GM12878 (cell line): ENCODE measurements around the gene SKIDA1. TPM values are rescaled to one million over a fixed set of nuclear protein-coding genes. Genes with fewer than 3 reads are reported as not detected.
A peak's percentile ranks its signal among the peaks of the same experiment; 100 is the strongest.

ENCODE experiments used
- ATAC-seq: fragments of 200-7000 bp; cut with Tn5 transposase; 3 replicates; pipeline ENCODE4 v1.9.1; 2020; ENCODE audit warnings: mild to moderate bottlenecking, moderate library complexity
- BruUV-seq: library from RNA; stranded (reverse); fragments of 400-500 nt; replicated peaks from 2 replicates; lab custom pipeline; 2021; lab: Mats Ljungman, UMichigan
- CTCF ChIA-PET: fragments of 300-600 bp; sonication (Branson Sonifier 250); formaldehyde crosslinking; extraction: SDS; loops from one replicate; lab custom pipeline; 2021; ENCODE audit warnings: inconsistent platforms; lab: Yijun Ruan, JAX
- POLR2A ChIA-PET: fragments of 350-600 bp; formaldehyde crosslinking; extraction: SDS; loops from one replicate; lab custom pipeline; 2021; ENCODE audit warnings: inconsistent platforms; lab: Charles Lee
- RAD21 ChIA-PET: fragments of 300-600 bp; sonication (Branson Sonifier 250); formaldehyde crosslinking; loops from one replicate; lab custom pipeline; 2023; ENCODE audit warnings: antibody characterized with exemption; ENCODE audit not compliant: unreplicated experiment; lab: Charles Lee
- SMC1A ChIA-PET: fragments of 300-600 bp; sonication (Branson Sonifier 250); formaldehyde crosslinking; loops from one replicate; lab custom pipeline; 2023; ENCODE audit not compliant: unreplicated experiment, uncharacterized antibody; lab: Charles Lee
- DNase-seq: peaks from one replicate; pipeline ENCODE4 v3.0.0-alpha.2; 2011; ENCODE audit warnings: low read depth, low spot score
- FAIRE-seq: peaks from 3 replicates; lab custom pipeline; 2011; peaks lifted over from hg19 to GRCh38; lab: Jason Lieb, UNC
- H2AFZ ChIP-seq: 2 replicates; pipeline ENCODE4 v1.6.0; 2011; ENCODE audit warnings: low read depth, low read length, control low read depth; ENCODE audit not compliant: control insufficient read depth
- H3K27ac ChIP-seq: 2 replicates; pipeline ENCODE4 v1.5.1; 2011; ENCODE audit warnings: control low read depth; ENCODE audit not compliant: control insufficient read depth, insufficient read depth
- H3K27me3 ChIP-seq, 2 experiments: replicated peaks in 1 of 2; 2 replicates each; pipeline versions ENCODE4 v1.6.0 to v1.6.1; 2011; ENCODE audit warnings: low read length in 1 of 2; ENCODE audit not compliant: control insufficient read depth in 2 of 2, insufficient read depth in 2 of 2
- H3K36me3 ChIP-seq, 2 experiments: 2 replicates each; pipeline ENCODE4 v1.5.1; 2011; ENCODE audit warnings: low read length in 1 of 2; ENCODE audit not compliant: control insufficient read depth in 2 of 2, insufficient read depth in 2 of 2
- H3K4me1 ChIP-seq: 2 replicates; pipeline ENCODE4 v1.6.1; 2011; ENCODE audit warnings: mild to moderate bottlenecking, low read length, moderate library complexity, mixed read lengths; ENCODE audit not compliant: control insufficient read depth, insufficient read depth
- H3K4me2 ChIP-seq: 2 replicates; pipeline ENCODE4 v1.6.0; 2011; ENCODE audit warnings: control low read depth; ENCODE audit not compliant: control insufficient read depth, insufficient read depth
- H3K4me3 ChIP-seq: fragments of 200-600 bp; sonication (generic); 2 replicates; pipeline ENCODE4 v1.5.1; 2016
- H3K79me2 ChIP-seq: 2 replicates; pipeline ENCODE4 v1.6.0; 2011; ENCODE audit warnings: low read length; ENCODE audit not compliant: control insufficient read depth, insufficient read depth
- H3K9ac ChIP-seq: 2 replicates; pipeline ENCODE4 v1.8.0; 2011; ENCODE audit warnings: low read length, control low read depth, mixed read lengths; ENCODE audit not compliant: control insufficient read depth, insufficient read depth
- H3K9me3 ChIP-seq: replicated peaks from 3 replicates; pipeline ENCODE4 v1.5.1; 2011; ENCODE audit warnings: mild to moderate bottlenecking, low read length; ENCODE audit not compliant: control insufficient read depth, insufficient read depth
- H4K20me1 ChIP-seq: 2 replicates; pipeline ENCODE4 v1.6.0; 2011; ENCODE audit not compliant: control insufficient read depth, insufficient read depth
- BHLHE40 ChIP-seq, 2 experiments: fragments of 450-650 bp in 1 of 2; IDR thresholded peaks; 2 replicates each; pipeline ENCODE4 v1.6.1; 2011 to 2017; ENCODE audit warnings: low read depth in 2 of 2, borderline replicate concordance in 1 of 2, improper control_type of control experiment in 1 of 2, low read length in 1 of 2, mild to moderate bottlenecking in 1 of 2
- CHD2 ChIP-seq: IDR thresholded peaks from 2 replicates; pipeline ENCODE4 v1.6.1; 2011; ENCODE audit warnings: low read depth, low read length, improper control_type of control experiment, borderline replicate concordance
- EZH2 ChIP-seq: IDR thresholded peaks from 2 replicates; pipeline ENCODE4 v1.6.1; 2012; ENCODE audit warnings: low read depth, mild to moderate bottlenecking, control low read depth, inconsistent platforms, low read length, borderline replicate concordance; ENCODE audit not compliant: control insufficient read depth
- KDM1A ChIP-seq: fragments of 200-600 bp; sonication (generic); IDR thresholded peaks from 2 replicates; pipeline ENCODE4 v1.6.1; 2016; ENCODE audit warnings: borderline replicate concordance
- MXI1 ChIP-seq: fragments of 150-350 bp; IDR thresholded peaks from 2 replicates; pipeline ENCODE4 v1.6.1; 2011; ENCODE audit warnings: low read depth, mild to moderate bottlenecking, inconsistent platforms, low read length, improper control_type of control experiment
- NKRF ChIP-seq: fragments of 450-650 bp; conservative IDR thresholded peaks from 2 replicates; pipeline ENCODE4 v1.6.1; 2017; ENCODE audit warnings: mild to moderate bottlenecking, moderate library complexity
- PAX5 ChIP-seq: IDR thresholded peaks from 2 replicates; pipeline ENCODE4 v1.6.1; 2011; ENCODE audit warnings: low read depth, low read length, borderline replicate concordance
- RAD51 ChIP-seq: fragments of 450-650 bp; IDR thresholded peaks from 2 replicates; pipeline ENCODE4 v1.6.1; 2016; ENCODE audit warnings: moderate library complexity, mild to moderate bottlenecking, inconsistent platforms
- RCOR1 ChIP-seq: conservative IDR thresholded peaks from 2 replicates; pipeline ENCODE4 v1.6.1; 2012; ENCODE audit warnings: low read depth, low read length, improper control_type of control experiment
- REST ChIP-seq: IDR thresholded peaks from 2 replicates; pipeline ENCODE4 v1.6.1; 2012; ENCODE audit warnings: mild to moderate bottlenecking, low read depth, low read length
- SMAD5 ChIP-seq: IDR thresholded peaks from 2 replicates; pipeline ENCODE4 v1.6.1; 2016; ENCODE audit warnings: antibody characterized with exemption, low read depth
- WRNIP1 ChIP-seq: IDR thresholded peaks from 2 replicates; pipeline ENCODE4 v1.6.1; 2011; ENCODE audit warnings: low read depth, low read length, improper control_type of control experiment, borderline replicate concordance
- ZNF24 ChIP-seq: fragments of 450-650 bp; IDR thresholded peaks from 2 replicates; pipeline ENCODE4 v1.6.1; 2017; ENCODE audit warnings: antibody characterized with exemption, mild to moderate bottlenecking
- WGBS: methylation state at CpG from one replicate; pipeline ENCODE4 v1.1.6; 2016; ENCODE audit warnings: low lambda C conversion rate; ENCODE audit not compliant: insufficient replicate concordance, insufficient coverage; ENCODE audit errors: missing lambda C conversion rate; 5-methylcytosine and 5-hydroxymethylcytosine counted together
- in situ Hi-C: fragments of 300-500 bp; cut with MboI; formaldehyde crosslinking; loops from 9 replicates; pipeline ENCODE4 v1.14.3; 2018; ENCODE audit warnings: mixed read lengths
- intact Hi-C: fragments of 100-400 bp; cut with micrococcal nuclease; formaldehyde crosslinking; loops from one replicate; pipeline ENCODE4 v1.14.2; 2022; ENCODE audit not compliant: unreplicated experiment
- polyA plus RNA-seq, 11 experiments: library from polyadenylated mRNA; depleted of rRNA in 4 of 11; unstranded in 6 of 11; stranded (reverse) in 5 of 11; fragments of >200 nt; fragmentation: Nextera tagmentation in 4 of 11; fragmentation: Illumina TruSeq in 1 of 11; extraction: Ambion mirVana in 4 of 11; extraction: Trizol in 1 of 11; gene quantifications; 1 replicate in 1 of 11; 2 replicates in 10 of 11; pipeline versions ENCODE4 v1.2.1 to v1.2.3, GENCODE V29; 2011 to 2016; ENCODE audit warnings: inconsistent platforms in 2 of 11, missing spikeins in 2 of 11, low read depth in 1 of 11
- total RNA-seq, 4 experiments: library from RNA; depleted of rRNA in 3 of 4; stranded (reverse); fragments of >200 nt in 3 of 4; fragmentation: Illumina TruSeq in 1 of 4; extraction: Trizol in 1 of 4; gene quantifications; 2 replicates each; pipeline versions ENCODE4 v1.2.1 to v1.2.3, GENCODE V29; 2013 to 2021
- TF ChIP-seq, protein P1 (sequence below): fragments of 450-650 bp; IDR thresholded peaks from 2 replicates; pipeline ENCODE4 v1.6.1; 2017; ENCODE audit warnings: mild to moderate bottlenecking, low read depth, inconsistent platforms; ENCODE audit not compliant: poor library complexity, severe bottlenecking

Gene SKIDA1
- total and polyA plus RNA-seq, 10 of the 15 experiments (the other 5 are each of a cell fraction or from before 2014, with no cell fraction given): 0.05 to 0.90 (median 0.28) TPM

DNA sequence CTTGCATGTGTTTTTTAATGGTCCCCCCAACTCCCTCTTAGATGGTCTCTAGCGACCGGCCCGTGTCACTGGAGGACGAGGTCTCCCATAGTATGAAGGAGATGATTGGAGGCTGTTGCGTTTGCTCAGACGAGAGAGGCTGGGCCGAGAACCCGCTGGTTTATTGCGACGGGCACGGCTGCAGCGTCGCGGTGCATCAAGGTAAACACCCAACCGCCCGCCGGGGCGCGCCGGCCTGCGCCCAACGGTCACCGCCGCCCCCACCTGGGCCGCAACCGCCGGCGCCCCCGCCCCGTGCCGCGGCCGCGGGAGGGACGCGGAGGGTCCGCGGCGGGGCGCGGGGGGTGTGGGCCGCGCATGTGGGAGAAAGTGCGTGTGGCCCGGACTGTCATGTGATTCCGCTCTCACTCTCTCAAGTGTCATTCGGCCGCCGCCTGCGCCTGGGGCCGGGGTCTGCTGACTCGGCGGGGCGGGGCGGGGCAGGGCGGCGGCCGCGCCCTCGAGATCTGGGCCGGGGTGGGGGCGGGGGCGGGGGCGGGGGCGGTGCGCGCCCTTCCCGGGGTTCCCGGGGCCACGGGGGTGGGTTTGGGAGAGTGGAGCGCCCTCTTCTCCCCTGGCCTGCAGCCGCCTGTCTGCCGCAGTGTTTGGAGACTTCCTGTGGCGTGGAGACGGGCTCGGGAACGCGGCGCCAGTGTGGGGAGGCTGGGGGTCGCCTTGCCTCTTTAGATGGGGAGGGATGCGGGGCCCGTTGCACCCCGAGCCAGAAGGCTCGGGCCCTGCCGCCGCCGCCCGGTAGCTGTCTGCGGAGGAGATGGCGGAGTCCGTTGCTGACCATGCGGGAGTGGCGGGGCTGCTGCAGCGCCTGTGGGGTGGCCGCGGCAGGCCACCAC is 9.4 kb upstream of the SKIDA1 start:
- Histone ChIP-seq H3K4me3 (peak overlapping the region; percentile 88), H3K9me3 (no peaks in the 10 kb centered on the region), H3K27ac (peak overlapping the region; percentile 27), H3K79me2 (peaks cover 26% of the 10 kb centered on the region), H3K36me3 (peaks cover 0 to 6% of the 10 kb centered on the region in 2 experiments; a peak in 2 of 4 replicates), H4K20me1 (no peaks in the 10 kb centered on the region), H2AFZ (no peak overlapping the region), H3K4me2 (peak overlapping the region; percentile 80), H3K9ac (peak overlapping the region; percentile 56; the same call in 1 of the 2 replicates), H3K27me3 (no peaks in the 10 kb centered on the region), H3K4me1 (no peaks in the 10 kb centered on the region; the same call in 1 of the 2 replicates)
- BruUV-seq: TSS peak; percentile 52
- intact Hi-C loops (no loop called here), in situ Hi-C loops (no loop called here)
- SMC1A ChIA-PET: interaction anchor here (0.6 kb wide), 1 partner anchor 34 kb away, joined by 3 read pairs; no protein-coding TSS in a partner anchor
- CTCF ChIA-PET: no interaction called here
- FAIRE-seq: no peak
- RAD21 ChIA-PET: no interaction called here
- peak; percentile 49 for ATAC-seq
- WGBS: 2% methylated on average over 55 of the region's 96 CpGs
- no peak for DNase-seq
- POLR2A ChIA-PET: interaction anchor here (1.0 kb wide), 1 partner anchor 15 kb away, joined by 3 read pairs; no protein-coding TSS in a partner anchor
- TF ChIP-seq REST (no peak), RAD51 (no peak), SMAD5 (no peak), EZH2 (no peak), CHD2 (no peak), ZNF24 (no peak), PAX5 (0 out of 2 replicates have a peak, but pooled peaks have one; percentile 5), NKRF (peak; percentile 37; the same call in 1 of the 2 replicates), RCOR1 (no peak), MXI1 (peak; percentile 73; the same call in 1 of the 2 replicates), BHLHE40 (IDR thresholded peaks at IDR 0.05; ENCODE audit: borderline replicate concordance in 1 of 2, low read depth in 2 of 2, low read length in 1 of 2) (peak; percentile 27 to 62; a peak in 3 of 4 replicates), WRNIP1 (no peak), KDM1A (no peak)
- TF ChIP-seq, protein P1, sequence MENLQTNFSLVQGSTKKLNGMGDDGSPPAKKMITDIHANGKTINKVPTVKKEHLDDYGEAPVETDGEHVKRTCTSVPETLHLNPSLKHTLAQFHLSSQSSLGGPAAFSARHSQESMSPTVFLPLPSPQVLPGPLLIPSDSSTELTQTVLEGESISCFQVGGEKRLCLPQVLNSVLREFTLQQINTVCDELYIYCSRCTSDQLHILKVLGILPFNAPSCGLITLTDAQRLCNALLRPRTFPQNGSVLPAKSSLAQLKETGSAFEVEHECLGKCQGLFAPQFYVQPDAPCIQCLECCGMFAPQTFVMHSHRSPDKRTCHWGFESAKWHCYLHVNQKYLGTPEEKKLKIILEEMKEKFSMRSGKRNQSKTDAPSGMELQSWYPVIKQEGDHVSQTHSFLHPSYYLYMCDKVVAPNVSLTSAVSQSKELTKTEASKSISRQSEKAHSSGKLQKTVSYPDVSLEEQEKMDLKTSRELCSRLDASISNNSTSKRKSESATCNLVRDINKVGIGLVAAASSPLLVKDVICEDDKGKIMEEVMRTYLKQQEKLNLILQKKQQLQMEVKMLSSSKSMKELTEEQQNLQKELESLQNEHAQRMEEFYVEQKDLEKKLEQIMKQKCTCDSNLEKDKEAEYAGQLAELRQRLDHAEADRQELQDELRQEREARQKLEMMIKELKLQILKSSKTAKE: no peak
